GM18526 (cell line): ENCODE data around the gene ACSF2.

Source experiments
- POLR2A ChIP-seq: IDR thresholded peaks from 3 replicates; pipeline ENCODE4 v1.6.1; 2011; ENCODE audit not compliant: insufficient read length; ENCODE audit errors: extremely low read depth

The ACSF2 gene

DNA sequence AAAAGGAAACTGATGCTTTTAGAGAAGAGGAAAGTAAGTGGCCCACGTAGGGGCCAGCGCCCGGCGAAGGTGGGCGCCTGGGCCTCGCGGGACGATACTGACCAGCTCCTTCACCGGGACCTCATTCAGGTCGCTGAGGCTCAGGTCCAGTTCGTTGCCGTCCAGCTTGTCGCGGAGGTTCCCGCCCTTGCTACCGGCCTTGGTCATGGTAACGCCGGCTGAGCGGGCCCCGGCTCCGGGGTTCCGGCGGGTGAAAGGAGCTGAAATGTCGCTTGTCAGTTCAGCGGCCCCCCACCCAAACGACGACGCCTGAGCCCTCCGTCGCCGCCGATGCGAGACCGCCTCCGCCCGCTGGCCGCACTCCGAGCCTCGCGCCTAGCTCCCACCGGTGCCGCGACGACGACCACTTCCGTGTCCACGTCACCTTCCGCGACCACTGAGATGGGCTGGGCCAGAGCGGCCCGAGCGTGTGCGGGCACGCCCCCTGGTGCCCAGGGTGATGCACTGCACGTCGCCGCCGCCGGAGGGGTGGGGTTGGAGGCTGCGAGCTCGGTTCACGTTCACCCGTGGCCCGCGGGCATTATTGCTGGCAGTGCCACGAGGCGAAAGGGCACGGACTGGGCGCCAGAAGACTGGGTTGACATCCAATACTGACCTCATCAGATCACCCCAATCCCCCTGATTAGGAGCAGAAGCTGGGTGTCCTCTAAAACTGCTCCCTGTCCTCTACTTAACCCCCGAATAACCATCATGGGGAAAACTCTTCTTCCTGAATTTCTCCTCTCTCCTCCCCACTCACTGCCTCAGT, 28.7 kb upstream of the ACSF2 start, which contains the start of gene LRRC59:
TSS of gene LRRC59 (minus strand) at position 413 of the 808 bp plus-strand sequence. CDS start at position 207, 206 bp downstream.
- peak; percentile 94 for TF ChIP-seq POLR2A

GRCh38 chr17:50397919-50398285, 28.1 kb upstream of the ACSF2 start:
- TF ChIP-seq POLR2A = no peak

- TF ChIP-seq POLR2A = no peak
Measured at GRCh38 chr17:50406578-50406977, 19.4 kb upstream of the ACSF2 start.

DNA sequence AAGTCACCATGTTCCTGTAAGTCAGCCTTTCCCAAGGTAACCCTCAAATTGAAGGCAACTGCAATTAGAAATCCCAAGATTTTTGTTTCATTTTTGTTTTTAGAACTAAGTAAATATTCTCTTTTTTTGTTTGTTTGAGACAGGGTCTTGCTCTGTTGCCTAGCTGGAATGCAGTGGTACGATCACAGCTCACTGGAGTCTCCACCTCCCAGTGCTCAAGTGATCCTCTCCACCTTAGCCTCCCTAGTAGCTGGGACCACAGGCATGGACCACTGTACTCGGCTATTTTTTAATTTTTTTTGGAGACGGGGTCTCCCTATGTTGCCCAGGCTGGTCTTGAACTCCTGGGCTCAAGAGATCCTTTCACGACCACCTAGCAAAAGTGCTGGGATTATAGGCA, 18.1 kb upstream of the ACSF2 start:
- no peak for TF ChIP-seq POLR2A

- TF ChIP-seq POLR2A = no peak
Measured at GRCh38 chr17:50412188-50412732, 13.8 kb upstream of the ACSF2 start.

DNA sequence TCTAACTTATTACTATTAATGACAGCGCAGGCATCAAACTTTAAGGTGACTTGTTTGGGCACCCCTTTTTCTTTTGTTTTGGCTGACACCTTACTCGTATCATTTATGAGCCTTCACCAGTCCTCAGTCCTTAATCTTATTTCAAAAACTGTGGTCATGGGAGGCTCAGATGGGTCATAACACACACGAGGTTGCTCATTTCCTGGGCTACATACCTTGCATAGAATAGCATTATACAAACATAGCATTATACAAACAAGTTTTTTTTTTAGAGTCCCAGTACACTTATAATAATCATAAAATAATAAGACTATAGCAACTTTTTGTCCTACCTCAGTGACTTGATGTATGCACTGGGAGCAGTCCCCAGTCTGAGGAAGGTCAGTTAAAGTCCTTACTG, 11.2 kb upstream of the ACSF2 start:
- no peak for TF ChIP-seq POLR2A

DNA sequence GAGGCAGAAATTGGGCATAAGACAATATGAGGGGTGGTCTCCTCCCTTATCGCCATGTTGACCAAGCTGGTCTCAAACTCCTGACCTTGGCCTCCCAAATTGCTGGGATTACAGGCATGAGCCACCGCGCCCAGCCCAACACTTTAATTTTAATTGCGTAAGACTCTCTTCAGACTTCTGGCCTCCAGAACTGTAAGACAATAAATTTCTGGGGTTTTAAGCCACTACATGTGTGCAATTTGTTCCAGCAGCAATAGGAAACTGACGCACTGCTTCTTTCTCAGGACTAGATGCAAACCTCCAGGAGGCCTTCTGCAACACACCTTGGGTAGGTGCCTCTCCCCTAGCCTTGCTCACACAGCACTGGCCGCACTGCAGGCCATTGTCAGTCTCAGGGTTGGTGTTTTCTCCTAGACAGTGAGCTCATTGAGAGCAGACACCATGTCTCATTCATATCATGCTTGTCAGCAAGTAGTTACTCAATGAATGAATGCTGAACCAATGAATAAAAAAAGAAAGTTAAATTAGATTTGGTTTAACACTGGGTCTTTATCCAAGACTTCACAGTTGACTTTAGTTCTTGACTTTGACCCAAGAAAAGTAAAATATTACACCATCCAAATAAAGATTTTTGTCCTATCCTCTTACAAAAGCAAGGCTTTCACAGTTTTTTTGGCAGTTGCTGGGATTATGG, 5.5 kb upstream of the ACSF2 start:
- no peak for TF ChIP-seq POLR2A

DNA sequence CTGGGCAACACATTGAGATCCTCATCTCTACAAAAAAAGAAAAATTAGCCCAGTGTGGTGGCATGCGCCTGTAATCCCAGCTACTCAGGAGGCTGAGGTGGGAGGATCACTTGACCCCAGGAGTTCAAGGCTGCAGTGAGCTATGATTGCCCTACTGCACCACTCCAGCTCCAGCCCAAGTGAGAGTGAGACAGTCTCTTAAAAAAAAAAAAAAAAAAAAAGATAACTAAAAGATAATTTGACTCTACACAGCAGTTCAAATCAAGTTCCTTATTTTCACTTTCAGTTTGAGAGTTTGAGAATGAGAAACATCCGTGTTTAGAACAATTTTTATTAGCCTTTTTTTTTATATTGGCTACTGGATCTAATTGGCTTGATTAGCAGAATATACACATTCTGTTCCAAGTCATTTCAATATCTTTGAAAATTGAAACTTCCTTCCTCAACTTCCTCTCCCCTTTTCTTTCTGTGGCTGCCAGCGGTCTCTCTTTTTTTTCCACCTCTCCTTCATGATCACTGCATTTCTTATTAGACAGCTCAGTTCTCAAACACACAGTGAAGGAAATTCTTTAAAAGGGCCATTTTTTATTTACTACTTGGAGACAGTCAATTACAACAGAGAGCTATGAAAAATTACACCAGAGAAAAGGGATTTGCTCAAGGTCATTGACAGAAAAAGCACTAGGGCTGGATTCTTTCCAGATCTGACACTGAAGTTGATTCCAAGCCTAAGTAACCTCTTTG, 4.5 kb upstream of the ACSF2 start:
- TF ChIP-seq POLR2A = no peak

DNA sequence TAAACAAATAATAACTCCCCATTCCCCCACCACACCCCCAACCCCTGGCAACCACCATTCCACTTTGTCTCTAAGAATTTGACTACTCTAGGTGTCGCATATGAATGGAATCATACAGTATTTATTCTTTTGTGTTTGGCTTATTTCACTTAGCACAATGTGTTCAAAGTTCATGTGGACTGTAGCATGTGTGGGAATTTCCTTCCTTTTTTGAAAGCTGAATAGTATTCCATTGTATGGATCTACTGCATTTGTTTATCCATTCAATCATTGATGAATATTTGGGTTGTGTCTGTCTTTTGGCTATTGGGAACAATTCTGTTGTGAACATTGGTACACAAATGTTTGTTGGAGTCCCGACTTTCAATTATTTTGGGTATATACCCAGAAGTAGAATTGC, 3.3 kb upstream of the ACSF2 start:
- no peak for TF ChIP-seq POLR2A

- TF ChIP-seq POLR2A = no peak
Measured at GRCh38 chr17:50423553-50424159, 2.4 kb upstream of the ACSF2 start.

- TF ChIP-seq POLR2A = no peak
Measured at GRCh38 chr17:50424246-50424995, 1.6 kb upstream of the ACSF2 start.

GRCh38 chr17:50424996-50425681, 879 bp upstream of the ACSF2 start:
- no peak for TF ChIP-seq POLR2A

GRCh38 chr17:50426472-50426782, 409 bp downstream of the ACSF2 start:
- no peak for TF ChIP-seq POLR2A
